HG03175 (cell line): Measurements from ENCODE around the gene KCND3.

Experiments
- ATAC-seq: cut with Tn5 transposase; IDR thresholded peaks from one replicate; pipeline ENCODE4 v1.9.1; 2021; ENCODE audit warnings: mild to moderate bottlenecking, moderate library complexity; ENCODE audit not compliant: unreplicated experiment

The KCND3 gene

DNA sequence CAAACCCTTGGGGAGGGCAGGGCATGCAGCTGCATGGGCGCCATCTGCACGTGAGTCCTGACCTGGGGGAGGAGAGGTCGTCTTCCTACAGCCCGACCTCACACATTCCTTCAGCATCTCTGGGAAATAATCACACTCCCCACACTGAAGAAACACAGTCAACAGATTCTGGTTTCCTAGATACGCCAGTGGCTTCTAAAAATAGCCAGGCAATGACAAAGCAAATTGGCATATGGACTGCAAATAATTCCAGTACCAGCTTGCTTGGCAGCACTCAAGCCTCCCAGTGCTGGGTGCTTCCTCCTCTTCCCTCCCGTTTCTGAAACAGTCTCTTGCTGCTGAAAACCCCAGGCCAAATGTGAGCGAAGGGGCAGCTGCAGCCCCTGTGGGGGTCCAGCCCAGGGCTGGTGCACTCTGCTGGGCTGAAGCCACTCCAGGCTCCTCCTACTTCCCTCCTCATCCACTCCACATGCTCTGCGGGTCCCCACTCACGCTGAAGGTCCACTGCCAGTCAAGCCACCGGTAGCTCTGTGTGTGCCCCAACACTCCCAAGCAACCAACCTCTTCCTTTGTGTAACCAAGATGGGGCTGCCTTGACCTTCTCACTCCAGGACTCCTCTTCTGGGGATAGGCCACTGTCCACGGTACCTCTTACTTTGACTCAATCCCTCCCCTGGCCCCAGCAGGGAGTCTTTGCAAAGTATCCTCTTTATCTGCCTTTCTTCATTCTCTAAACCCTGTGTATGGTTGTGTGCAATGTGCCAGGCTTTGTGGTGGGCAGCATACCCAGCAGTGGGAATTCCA lies 69.0 kb downstream of the KCND3 start:
- no peak for ATAC-seq

GRCh38 chr1:111911776-111912515 lies 77.5 kb downstream of the KCND3 start:
- no peak for ATAC-seq

DNA sequence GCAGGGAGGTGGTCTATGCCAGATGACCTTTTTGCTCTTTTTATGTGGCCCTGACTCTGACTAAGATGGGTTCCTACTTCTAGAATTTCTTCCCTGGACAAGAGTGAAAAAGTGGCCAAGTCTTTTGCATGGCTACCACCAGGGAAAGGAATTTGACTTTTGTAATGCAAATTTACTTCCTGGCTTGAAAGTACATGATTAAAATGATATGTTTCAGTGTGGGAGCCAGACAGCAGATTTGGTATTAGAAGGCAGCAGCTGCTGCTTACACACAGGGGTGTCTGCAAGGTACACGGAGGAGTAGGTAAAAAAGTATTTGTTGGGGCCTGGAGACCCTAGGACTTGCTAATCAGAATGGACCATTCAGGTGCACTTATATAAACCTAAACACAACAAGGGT lies 78.4 kb downstream of the KCND3 start:
- no peak for ATAC-seq

DNA sequence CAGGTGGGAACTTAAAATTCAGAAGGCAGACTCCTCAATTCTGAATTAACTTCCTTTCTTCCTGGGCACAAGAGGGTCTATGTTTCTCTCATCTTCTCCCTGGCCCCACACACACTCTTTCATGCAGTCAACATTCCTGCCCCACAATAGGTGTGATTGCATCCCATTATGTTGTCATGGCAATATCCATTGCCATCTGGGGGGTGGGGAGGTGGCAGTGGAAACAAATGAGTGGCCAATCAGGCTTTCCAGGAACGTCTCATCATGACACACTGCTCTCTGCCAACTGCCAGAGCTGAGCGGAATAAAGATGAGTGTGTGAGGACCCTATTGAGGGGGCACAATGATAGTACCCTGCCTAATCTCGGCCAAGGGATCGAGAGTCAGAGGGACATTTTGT lies 80.4 kb downstream of the KCND3 start:
- no peak for ATAC-seq

- no peak for ATAC-seq
Measured at GRCh38 chr1:111908011-111908621, 81.4 kb downstream of the KCND3 start.

DNA sequence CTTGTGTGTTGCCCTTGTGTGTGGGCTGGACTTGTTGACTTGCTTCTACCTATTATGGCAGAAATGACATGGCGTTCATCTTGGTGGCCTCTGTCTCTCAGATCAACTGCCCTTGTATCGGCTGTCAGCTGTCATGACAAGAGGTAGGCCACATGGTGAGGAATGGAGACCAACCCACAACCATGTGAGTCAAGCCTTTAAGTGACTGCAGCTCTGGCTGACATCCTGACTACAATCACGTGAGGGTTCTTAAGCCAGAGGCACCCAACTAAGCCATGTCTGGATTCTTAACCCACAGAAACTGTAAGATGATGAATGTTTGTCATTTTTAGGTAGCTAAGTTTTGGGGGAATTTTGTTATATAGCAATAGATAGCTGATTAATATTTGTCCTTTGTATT lies 82.1 kb downstream of the KCND3 start:
- ATAC-seq = no peak

DNA sequence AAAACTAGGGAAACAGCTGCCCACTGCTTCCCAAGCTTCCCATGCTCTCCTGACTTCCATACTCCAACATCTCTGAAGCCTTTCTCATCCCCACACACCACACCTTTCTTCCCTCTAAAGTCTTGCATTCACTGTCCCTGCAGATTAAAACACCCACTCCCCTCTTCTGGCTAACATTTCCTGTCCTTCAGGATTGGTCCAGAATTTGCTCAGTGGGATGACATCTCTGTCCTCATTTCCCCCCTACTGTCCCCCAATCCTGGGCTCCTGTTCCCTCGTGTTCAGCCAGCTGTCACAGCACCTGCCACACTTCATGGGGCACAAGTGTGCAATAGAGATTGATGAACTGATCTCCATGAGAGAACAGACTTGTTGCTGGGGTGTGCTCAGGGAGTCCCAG lies 82.7 kb downstream of the KCND3 start:
- ATAC-seq = no peak

DNA sequence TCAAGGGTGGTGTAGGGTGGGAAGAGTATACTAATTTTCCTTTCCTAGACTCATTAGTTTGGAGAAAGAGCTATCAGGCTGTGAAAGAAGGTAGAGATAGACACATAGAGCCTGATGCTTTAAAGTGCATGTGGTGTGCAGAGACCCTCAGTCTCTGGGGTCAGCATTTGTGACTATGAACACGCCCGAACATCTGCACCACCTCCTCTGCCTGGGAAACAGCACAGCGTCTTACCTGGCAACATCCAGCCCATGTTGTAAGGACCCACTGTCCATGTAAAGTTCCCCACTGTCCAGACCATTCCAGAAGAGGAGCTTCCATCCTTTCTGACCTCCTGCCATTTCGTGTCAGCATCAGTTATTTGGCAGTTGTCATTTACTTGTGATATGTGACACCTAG lies 83.4 kb downstream of the KCND3 start:
- no peak for ATAC-seq

DNA sequence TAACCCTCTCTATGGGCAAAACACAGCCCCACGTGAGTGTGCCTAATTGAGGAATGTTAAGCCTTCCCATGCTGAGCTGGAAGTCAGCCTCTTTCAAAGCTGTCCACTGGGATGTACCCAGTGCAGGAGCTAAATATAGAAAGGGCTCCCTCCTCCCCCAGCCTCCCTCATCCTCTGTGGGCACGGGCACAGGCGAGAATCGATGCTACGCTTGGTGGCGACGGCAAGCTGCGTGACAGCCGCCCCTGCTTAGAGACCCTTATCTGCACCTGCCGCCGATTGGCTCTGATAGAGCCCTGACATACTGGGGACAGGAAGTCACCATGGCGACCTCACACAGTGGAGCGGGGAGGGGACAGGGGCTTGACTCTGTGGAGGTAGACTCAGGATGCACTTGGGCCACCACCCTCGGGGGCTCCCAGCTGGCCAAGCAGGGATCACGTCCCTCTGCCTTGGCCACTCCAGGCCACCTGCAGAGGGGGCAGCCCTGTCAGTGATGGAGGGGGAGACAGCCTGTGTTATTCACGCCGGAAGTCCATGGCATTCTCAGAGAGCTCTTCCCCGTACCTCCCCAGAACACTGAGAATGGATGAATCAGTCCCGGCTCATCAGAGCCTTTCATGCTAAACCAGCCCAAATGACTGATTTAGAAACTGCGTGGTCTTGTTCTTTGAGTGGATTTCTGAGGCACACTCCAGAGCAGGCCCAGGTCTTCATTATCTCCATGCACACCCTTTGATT lies 84.8 kb downstream of the KCND3 start:
- ATAC-seq = no peak

GRCh38 chr1:111903871-111904449 lies 85.5 kb downstream of the KCND3 start:
- ATAC-seq = no peak

GRCh38 chr1:111903148-111903870 lies 86.2 kb downstream of the KCND3 start:
- ATAC-seq = no peak

DNA sequence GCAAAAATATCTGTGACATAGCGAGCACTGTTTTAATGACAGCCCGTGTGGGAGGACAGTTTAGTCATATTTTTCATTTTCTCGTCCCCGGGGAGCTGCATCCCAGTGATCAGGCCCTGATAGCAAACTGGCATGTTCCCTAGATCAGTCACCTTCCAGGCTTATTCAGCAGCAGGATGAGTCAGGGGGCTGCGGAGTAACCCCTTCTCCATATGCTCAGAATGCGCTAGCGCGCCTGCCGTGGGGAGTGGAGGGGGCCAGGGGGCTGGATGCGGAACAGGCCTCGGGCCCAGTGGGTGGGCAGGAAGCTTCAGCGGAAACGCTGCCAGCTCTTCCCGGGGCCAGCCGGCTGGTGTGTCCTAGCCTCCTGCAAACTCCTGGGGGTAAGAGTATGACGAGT lies 94.0 kb downstream of the KCND3 start:
- no peak for ATAC-seq

GRCh38 chr1:111895017-111895416 lies 94.5 kb downstream of the KCND3 start:
- ATAC-seq = no peak

- ATAC-seq = no peak
Measured at GRCh38 chr1:111894497-111894896, 95.0 kb downstream of the KCND3 start.

DNA sequence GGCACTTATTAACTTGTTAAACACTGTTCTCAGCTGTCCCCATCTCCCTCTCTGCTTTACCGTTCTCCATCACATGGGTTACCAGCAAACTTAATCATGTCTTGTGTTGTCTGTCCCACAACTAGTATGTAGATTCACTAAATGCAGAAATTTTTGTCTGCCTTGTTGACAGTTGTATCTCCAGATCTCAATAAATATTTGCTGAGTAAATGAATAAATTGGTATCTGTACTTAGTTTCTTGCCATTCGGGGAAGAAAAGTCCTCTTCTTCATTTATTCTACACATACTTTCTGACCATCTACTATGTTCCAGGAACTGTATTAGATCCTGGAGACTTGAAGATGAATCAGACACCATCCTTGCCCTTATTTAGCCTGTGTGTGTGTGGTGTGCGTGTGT lies 97.9 kb downstream of the KCND3 start:
- no peak for ATAC-seq

DNA sequence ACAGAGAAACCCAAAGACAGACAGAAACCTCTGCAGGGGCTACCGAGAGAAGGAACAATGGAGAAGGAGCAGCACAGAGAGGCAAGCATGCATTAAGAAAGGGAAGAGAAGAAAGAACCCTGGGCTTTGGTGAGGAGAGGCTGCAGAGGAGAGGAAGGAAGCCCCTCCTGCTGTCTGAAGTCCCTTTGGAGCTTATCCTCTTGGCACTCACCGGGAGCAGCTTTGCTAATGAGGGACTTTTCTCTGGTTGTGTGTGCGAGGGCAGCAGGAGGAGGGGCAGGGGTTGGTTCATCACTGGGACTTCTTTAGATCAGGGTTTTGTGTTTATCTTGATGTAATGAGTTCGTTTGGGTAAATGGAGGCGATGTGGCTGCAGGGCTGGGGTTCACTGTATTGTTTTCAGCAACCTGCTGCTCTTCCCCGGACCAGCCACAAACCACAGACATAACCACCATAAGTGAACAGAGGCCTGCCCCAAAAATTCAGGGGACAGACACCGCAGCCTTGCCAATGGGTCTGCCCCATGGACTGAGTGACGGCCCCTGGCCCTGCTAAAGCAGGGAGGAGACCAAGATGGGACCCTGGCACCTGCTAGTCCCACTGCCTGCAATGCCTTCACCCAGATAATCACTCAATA lies 100.6 kb downstream of the KCND3 start:
- ATAC-seq = no peak

DNA sequence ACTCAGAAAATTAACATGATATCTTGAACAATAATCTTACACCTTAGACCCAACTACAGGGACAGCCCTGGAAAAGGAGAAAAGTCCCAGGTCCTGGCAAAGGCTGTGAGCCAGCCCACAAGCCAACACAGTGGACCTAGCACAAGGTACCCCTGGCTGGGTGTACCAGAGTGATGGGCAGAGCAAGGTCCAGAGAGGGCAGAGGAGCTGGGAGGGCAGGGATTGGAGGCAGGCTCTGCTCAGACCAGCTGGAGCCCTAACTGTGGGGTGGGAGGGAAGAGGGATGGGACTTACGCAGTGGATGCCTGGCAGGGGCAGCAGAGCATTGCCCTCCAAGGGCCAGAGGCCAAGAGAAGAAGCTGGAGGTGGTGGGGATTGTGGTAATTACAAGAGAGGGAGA lies 101.6 kb downstream of the KCND3 start:
- ATAC-seq = no peak

DNA sequence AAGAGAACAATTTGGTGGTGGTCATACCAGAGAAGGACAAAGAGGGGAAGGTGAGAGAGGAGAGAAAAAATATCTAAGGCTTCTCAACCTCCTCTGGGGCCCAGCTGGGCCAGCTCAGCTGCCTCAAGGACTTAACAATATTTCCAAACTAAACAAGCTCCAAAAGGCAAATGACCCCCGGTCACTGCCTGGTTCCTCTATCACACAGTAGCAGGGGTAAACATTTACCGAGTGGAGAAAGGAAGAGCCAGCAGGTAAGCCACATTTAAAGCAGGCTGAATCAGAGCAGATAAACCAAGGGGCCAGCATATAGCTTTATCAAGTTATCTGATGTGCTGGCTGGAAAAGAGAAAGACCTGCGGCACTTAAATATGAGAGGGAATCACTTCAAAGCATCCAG lies 102.1 kb downstream of the KCND3 start:
- no peak for ATAC-seq

GRCh38 chr1:111886741-111887140 lies 102.7 kb downstream of the KCND3 start:
- ATAC-seq = no peak
